Stimulated activated effector memory CD8-positive, alpha-beta T cell treated with anti-CD3 and anti-CD28 coated beads, Interleukin-12 subunit alpha, Interleukin-12 subunit beta, amount 100 ng/mL, for 72 hours (primary cell): Measurements from ENCODE around the gene SPATA32.
"Not testable (repeated sequence)": the region's sequence is repeated elsewhere in the genome, so short reads cannot be mapped to it uniquely, and the experiment has no call there.

Source experiments
- ATAC-seq: fragments of 150-1000 bp; cut with Tn5 transposase; 2 replicates; pipeline ENCODE4 v1.10.0; 2021
- DNase-seq, 2 donors: peaks; one replicate each; pipeline ENCODE4 v3.0.0; 2021 to 2022; ENCODE audit warnings: low spot score in 2 of 2
- H3K27ac Mint-ChIP-seq: one replicate; pipeline ENCODE4 v1.8.0; 2022; ENCODE audit warnings: mild to moderate bottlenecking, mixed read lengths
- H3K36me3 Mint-ChIP-seq: one replicate; pipeline ENCODE4 v1.8.0; 2022; ENCODE audit warnings: mild to moderate bottlenecking, mixed read lengths
- H3K4me1 Mint-ChIP-seq: one replicate; pipeline ENCODE4 v1.8.0; 2022; ENCODE audit warnings: mixed read lengths
- H3K4me3 Mint-ChIP-seq: one replicate; pipeline ENCODE4 v1.8.0; 2022; ENCODE audit warnings: mild to moderate bottlenecking, mixed read lengths
- H3K9me3 Mint-ChIP-seq: one replicate; pipeline ENCODE4 v1.8.0; 2022; ENCODE audit warnings: mixed read lengths

Gene SPATA32

GRCh38 chr17:45261577-45262515, at the start of gene SPATA32:
TSS of gene SPATA32 (minus strand) at chr17:45262094. CDS start at chr17:45262016, 78 bp downstream.
- H3K36me3 Mint-ChIP-seq = peaks cover 57% of the 10 kb centered on the region
- H3K27ac Mint-ChIP-seq = peak within 1 kb of the TSS; percentile 32
- DNase-seq = peak; percentile 41 to 79
- H3K4me3 Mint-ChIP-seq = peak within 1 kb of the TSS; percentile 76
- peak; percentile 79 for ATAC-seq
- H3K4me1 Mint-ChIP-seq = peaks cover 39% of the 10 kb centered on the region
- no peaks in the 10 kb centered on the region for H3K9me3 Mint-ChIP-seq

- Mint-ChIP-seq H3K4me3 (peak overlapping the region; percentile 78), H3K4me1 (peaks cover 83% of the 10 kb centered on the region), H3K36me3 (peaks cover 92% of the 10 kb centered on the region), H3K9me3 (no peaks in the 10 kb centered on the region), H3K27ac (peak overlapping the region; percentile 95)
- DNase-seq (no peak), ATAC-seq (no peak)
These were observed 49.5 kb upstream of the SPATA32 start for GRCh38 chr17:45311401-45311759.

- DNase-seq (no peak), ATAC-seq (no peak)
- H3K27ac Mint-ChIP-seq = peak overlapping the region; percentile 95
- H3K36me3 Mint-ChIP-seq = peaks cover 92% of the 10 kb centered on the region
- no peaks in the 10 kb centered on the region for H3K9me3 Mint-ChIP-seq
- peaks cover 88% of the 10 kb centered on the region for H3K4me1 Mint-ChIP-seq
- peak overlapping the region; percentile 78 for H3K4me3 Mint-ChIP-seq
These were observed 48.8 kb upstream of the SPATA32 start for GRCh38 chr17:45310380-45311324.

- peaks cover 87% of the 10 kb centered on the region for H3K4me1 Mint-ChIP-seq
- no peaks in the 10 kb centered on the region for H3K9me3 Mint-ChIP-seq
- H3K4me3 Mint-ChIP-seq = peak overlapping the region; percentile 69
- ATAC-seq (no peak), DNase-seq (no peak)
- H3K36me3 Mint-ChIP-seq = peaks cover 92% of the 10 kb centered on the region
- H3K27ac Mint-ChIP-seq = peak overlapping the region; percentile 95
These were observed 47.5 kb upstream of the SPATA32 start for GRCh38 chr17:45309400-45309799.

- Mint-ChIP-seq H3K9me3 (no peaks in the 10 kb centered on the region), H3K4me1 (peaks cover 85% of the 10 kb centered on the region), H3K36me3 (peaks cover 92% of the 10 kb centered on the region), H3K27ac (peak overlapping the region; percentile 95), H3K4me3 (peak overlapping the region; percentile 69)
- DNase-seq (no peak), ATAC-seq (no peak)
These were observed 46.9 kb upstream of the SPATA32 start for GRCh38 chr17:45308840-45309239.

- peaks cover 82% of the 10 kb centered on the region for H3K4me1 Mint-ChIP-seq
- DNase-seq (no peak), ATAC-seq (no peak)
- peak overlapping the region; percentile 69 for H3K4me3 Mint-ChIP-seq
- H3K36me3 Mint-ChIP-seq = peaks cover 91% of the 10 kb centered on the region
- peak overlapping the region; percentile 95 for H3K27ac Mint-ChIP-seq
- no peaks in the 10 kb centered on the region for H3K9me3 Mint-ChIP-seq
These were observed 46.1 kb upstream of the SPATA32 start for GRCh38 chr17:45308016-45308365.

GRCh38 chr17:45307290-45308015, 45.6 kb upstream of the SPATA32 start:
- peaks cover 82% of the 10 kb centered on the region for H3K4me1 Mint-ChIP-seq
- no peaks in the 10 kb centered on the region for H3K9me3 Mint-ChIP-seq
- DNase-seq (peak in 1 of 2 donors; percentile 74), ATAC-seq (peak; percentile 74)
- H3K27ac Mint-ChIP-seq = peak overlapping the region; percentile 95
- peaks cover 92% of the 10 kb centered on the region for H3K36me3 Mint-ChIP-seq
- H3K4me3 Mint-ChIP-seq = peak overlapping the region; percentile 69

GRCh38 chr17:45306623-45307022, 44.7 kb upstream of the SPATA32 start:
- peaks cover 94% of the 10 kb centered on the region for H3K36me3 Mint-ChIP-seq
- peaks cover 76% of the 10 kb centered on the region for H3K4me1 Mint-ChIP-seq
- DNase-seq (no peak), ATAC-seq (no peak)
- H3K9me3 Mint-ChIP-seq = no peaks in the 10 kb centered on the region
- peak overlapping the region; percentile 95 for H3K27ac Mint-ChIP-seq
- peak overlapping the region; percentile 69 for H3K4me3 Mint-ChIP-seq

GRCh38 chr17:45306094-45306493, 44.2 kb upstream of the SPATA32 start:
- peak overlapping the region; percentile 69 for H3K4me3 Mint-ChIP-seq
- DNase-seq (no peak), ATAC-seq (no peak)
- no peaks in the 10 kb centered on the region for H3K9me3 Mint-ChIP-seq
- H3K27ac Mint-ChIP-seq = peak overlapping the region; percentile 95
- peaks cover 94% of the 10 kb centered on the region for H3K36me3 Mint-ChIP-seq
- H3K4me1 Mint-ChIP-seq = peaks cover 70% of the 10 kb centered on the region

- Mint-ChIP-seq H3K27ac (peak overlapping the region; percentile 95), H3K4me1 (peaks cover 68% of the 10 kb centered on the region), H3K4me3 (peak overlapping the region; percentile 69), H3K36me3 (peaks cover 94% of the 10 kb centered on the region), H3K9me3 (no peaks in the 10 kb centered on the region)
- ATAC-seq (no peak), DNase-seq (no peak)
These were observed 43.7 kb upstream of the SPATA32 start for GRCh38 chr17:45305530-45306087.

- H3K36me3 Mint-ChIP-seq = peaks cover 96% of the 10 kb centered on the region
- H3K4me1 Mint-ChIP-seq = peaks cover 70% of the 10 kb centered on the region
- peak overlapping the region; percentile 84 for H3K27ac Mint-ChIP-seq
These were observed 40.8 kb upstream of the SPATA32 start for GRCh38 chr17:45302649-45303173.

GRCh38 chr17:45302220-45302619, 40.3 kb upstream of the SPATA32 start:
- peaks cover 96% of the 10 kb centered on the region for H3K36me3 Mint-ChIP-seq
- peak overlapping the region; percentile 84 for H3K27ac Mint-ChIP-seq
- H3K4me3 Mint-ChIP-seq = peak overlapping the region; percentile 59
- ATAC-seq, DNase-seq, H3K9me3 Mint-ChIP-seq: not testable (repeated sequence)
- peaks cover 70% of the 10 kb centered on the region for H3K4me1 Mint-ChIP-seq

More at GRCh38 chr17:45302649-45303173, 40.8 kb upstream of the SPATA32 start:
- ATAC-seq (peak; percentile 29), DNase-seq (no peak)
- H3K9me3 Mint-ChIP-seq = no peaks in the 10 kb centered on the region
- peak overlapping the region; percentile 59 for H3K4me3 Mint-ChIP-seq

GRCh38 chr17:45301674-45302073, 39.8 kb upstream of the SPATA32 start:
- no peak overlapping the region for H3K4me3 Mint-ChIP-seq
- H3K9me3 Mint-ChIP-seq = no peaks in the 10 kb centered on the region
- peak overlapping the region; percentile 67 for H3K27ac Mint-ChIP-seq
- no peak for ATAC-seq
- no peak for DNase-seq
- peaks cover 96% of the 10 kb centered on the region for H3K36me3 Mint-ChIP-seq
- peaks cover 74% of the 10 kb centered on the region for H3K4me1 Mint-ChIP-seq

- DNase-seq = no peak
- H3K9me3 Mint-ChIP-seq = no peaks in the 10 kb centered on the region
- peaks cover 76% of the 10 kb centered on the region for H3K4me1 Mint-ChIP-seq
- no peak overlapping the region for H3K4me3 Mint-ChIP-seq
- H3K36me3 Mint-ChIP-seq = peaks cover 96% of the 10 kb centered on the region
- peak overlapping the region; percentile 61 for H3K27ac Mint-ChIP-seq
- ATAC-seq = no peak
These were observed 38.3 kb upstream of the SPATA32 start for GRCh38 chr17:45300060-45300751.
